ENCODE data around the gene COL6A2.

GRCh38 chr21:46136739-46137349 is 38.9 kb downstream of the COL6A2 start:
- no peak for TF ChIP-seq CTCF (conservative IDR thresholded peaks at IDR 0.05; ENCODE audit: low read depth, low read length)
- no peak for TF ChIP-seq EZH2 (IDR thresholded peaks at IDR 0.05; ENCODE audit: borderline replicate concordance, low read depth, low read length, poor library complexity, severe bottlenecking)
